ENCODE results near the gene NCKAP5. TPM values are rescaled to one million over a fixed set of nuclear protein-coding genes. Genes with fewer than 3 reads are reported as not detected.

NCKAP5 gene
- total and polyA plus RNA-seq, 4 donors, result 0.57 to 2.8 (median 2.4) TPM

- no peak for DNase-seq (ENCODE audit: low spot score)
- TF ChIP-seq REST (IDR thresholded peaks at IDR 0.05) (no peak), GABPA (IDR thresholded peaks at IDR 0.05 in 1 of 2, conservative IDR thresholded peaks at IDR 0.05 in 1 of 2) (no peak), FOXA2 (IDR thresholded peaks at IDR 0.05) (no peak), YY1 (IDR thresholded peaks at IDR 0.05) (no peak), FOXA1 (IDR thresholded peaks at IDR 0.05) (no peak), ZBTB33 (IDR thresholded peaks at IDR 0.05) (no peak), RAD21 (IDR thresholded peaks at IDR 0.05) (no peak)
- TF ChIP-seq, protein P1, sequence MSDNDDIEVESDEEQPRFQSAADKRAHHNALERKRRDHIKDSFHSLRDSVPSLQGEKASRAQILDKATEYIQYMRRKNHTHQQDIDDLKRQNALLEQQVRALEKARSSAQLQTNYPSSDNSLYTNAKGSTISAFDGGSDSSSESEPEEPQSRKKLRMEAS (IDR thresholded peaks at IDR 0.05), result no peak
- no peak overlapping the region for H3K9ac ChIP-seq (ENCODE audit: low read depth in 1 of 2, low read length in 2 of 2)
- no peak overlapping the region for H3K4me3 ChIP-seq (ENCODE audit: low read depth in 1 of 3, low read length in 3 of 3)
- H3K9me3 ChIP-seq (ENCODE audit: control insufficient read depth in 4 of 4, low read length in 3 of 4), result no peaks in the 10 kb centered on the region
- H3K4me1 ChIP-seq (ENCODE audit: control insufficient read depth in 4 of 4, insufficient read depth in 4 of 4, low read length in 3 of 4), result no peaks in the 10 kb centered on the region
- WGBS, result 95% methylated on average over 4 of the region's 4 CpGs
- H3K27me3 ChIP-seq (ENCODE audit: control insufficient read depth in 4 of 4, insufficient read depth in 4 of 4, low read length in 3 of 4), result no peaks in the 10 kb centered on the region
- no peak overlapping the region for H3K27ac ChIP-seq (ENCODE audit: low read depth in 1 of 2, low read length in 2 of 2)
- no peaks in the 10 kb centered on the region for H3K36me3 ChIP-seq (ENCODE audit: control insufficient read depth in 4 of 4, insufficient read depth in 3 of 4, low read depth in 1 of 4, low read length in 3 of 4)
Measured at GRCh38 chr2:133390156-133390555, 178.1 kb downstream of the NCKAP5 start.

DNA sequence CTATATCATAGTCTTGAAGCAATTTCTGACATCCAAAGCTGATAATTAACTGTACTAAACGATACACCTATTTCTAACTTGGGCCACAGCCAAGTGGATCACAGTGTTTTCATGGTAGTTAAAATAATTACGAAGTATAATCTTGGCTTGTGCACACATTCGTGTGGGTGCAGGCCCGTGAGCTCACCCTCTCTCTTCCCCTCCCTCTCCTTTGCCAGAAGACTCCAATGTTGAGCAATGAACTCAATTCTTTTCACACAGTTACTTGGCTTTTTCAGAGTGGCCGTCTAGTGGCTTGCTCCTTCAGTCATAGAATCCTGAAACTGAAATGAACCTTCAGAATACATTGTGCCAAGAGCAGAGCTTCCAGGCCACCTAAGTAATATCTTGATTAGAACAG, 178.7 kb downstream of the NCKAP5 start:
- no peak overlapping the region for H3K4me3 ChIP-seq (ENCODE audit: low read depth in 1 of 3, low read length in 3 of 3)
- H3K4me1 ChIP-seq (ENCODE audit: control insufficient read depth in 4 of 4, insufficient read depth in 4 of 4, low read length in 3 of 4), result no peaks in the 10 kb centered on the region
- H3K27me3 ChIP-seq (ENCODE audit: control insufficient read depth in 4 of 4, insufficient read depth in 4 of 4, low read length in 3 of 4), result no peaks in the 10 kb centered on the region
- H3K27ac ChIP-seq (ENCODE audit: low read depth in 1 of 2, low read length in 2 of 2), result no peak overlapping the region
- DNase-seq (ENCODE audit: low spot score), result no peak
- no peaks in the 10 kb centered on the region for H3K9me3 ChIP-seq (ENCODE audit: control insufficient read depth in 4 of 4, low read length in 3 of 4)
- 87% methylated on average over 5 of the region's 5 CpGs for WGBS
- H3K9ac ChIP-seq (ENCODE audit: low read depth in 1 of 2, low read length in 2 of 2), result no peak overlapping the region
- TF ChIP-seq SP1 (IDR thresholded peaks at IDR 0.05) (no peak), NR2F2 (IDR thresholded peaks at IDR 0.05) (no peak)
- H3K36me3 ChIP-seq (ENCODE audit: control insufficient read depth in 4 of 4, insufficient read depth in 3 of 4, low read depth in 1 of 4, low read length in 3 of 4), result no peaks in the 10 kb centered on the region

- Histone ChIP-seq H3K36me3 (ENCODE audit: control insufficient read depth in 4 of 4, insufficient read depth in 3 of 4, low read depth in 1 of 4, low read length in 3 of 4) (no peaks in the 10 kb centered on the region), H3K4me3 (ENCODE audit: low read depth in 1 of 3, low read length in 3 of 3) (no peak overlapping the region), H3K9ac (ENCODE audit: low read depth in 1 of 2, low read length in 2 of 2) (no peak overlapping the region), H3K27ac (ENCODE audit: low read depth in 1 of 2, low read length in 2 of 2) (no peak overlapping the region), H3K27me3 (ENCODE audit: control insufficient read depth in 4 of 4, insufficient read depth in 4 of 4, low read length in 3 of 4) (no peaks in the 10 kb centered on the region), H3K9me3 (ENCODE audit: control insufficient read depth in 4 of 4, low read length in 3 of 4) (no peaks in the 10 kb centered on the region), H3K4me1 (ENCODE audit: control insufficient read depth in 4 of 4, insufficient read depth in 4 of 4, low read length in 3 of 4) (no peaks in the 10 kb centered on the region)
- no peak for DNase-seq (ENCODE audit: low spot score)
- TF ChIP-seq RXRA (IDR thresholded peaks at IDR 0.05) (no peak), TAF1 (conservative IDR thresholded peaks at IDR 0.05) (no peak), RAD21 (IDR thresholded peaks at IDR 0.05) (no peak), HNF4G (IDR thresholded peaks at IDR 0.05) (no peak)
- TF ChIP-seq, protein P1 (IDR thresholded peaks at IDR 0.05), result no peak
Measured at GRCh38 chr2:133382566-133382965, 185.7 kb downstream of the NCKAP5 start.
